GM21619 (cell line): Measurements from ENCODE around the gene RNF11.

Source experiments
- ATAC-seq: cut with Tn5 transposase; IDR thresholded peaks from one replicate; pipeline ENCODE4 v1.9.1; 2021; ENCODE audit not compliant: unreplicated experiment

RNF11 gene

DNA sequence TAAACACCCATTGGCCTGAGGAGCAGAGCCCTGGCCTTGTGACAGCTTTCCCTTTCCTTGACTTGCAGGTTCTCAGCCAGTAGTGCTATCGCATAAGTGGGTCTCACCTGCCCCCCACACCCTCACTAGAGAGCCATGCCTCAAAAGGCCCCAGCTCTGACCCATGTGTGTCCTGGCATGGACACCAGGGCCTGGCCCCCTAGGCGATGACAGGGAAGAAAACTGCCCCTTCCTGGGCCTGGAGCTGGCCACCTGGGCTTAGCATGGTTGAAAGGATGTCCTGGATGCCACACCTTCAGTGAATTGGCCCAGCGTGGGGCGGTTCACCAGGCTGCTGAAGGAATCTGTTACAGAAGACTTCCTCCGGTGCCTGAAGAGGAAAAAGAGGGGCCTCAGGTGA, 75.8 kb downstream of the RNF11 start:
- no peak for ATAC-seq

DNA sequence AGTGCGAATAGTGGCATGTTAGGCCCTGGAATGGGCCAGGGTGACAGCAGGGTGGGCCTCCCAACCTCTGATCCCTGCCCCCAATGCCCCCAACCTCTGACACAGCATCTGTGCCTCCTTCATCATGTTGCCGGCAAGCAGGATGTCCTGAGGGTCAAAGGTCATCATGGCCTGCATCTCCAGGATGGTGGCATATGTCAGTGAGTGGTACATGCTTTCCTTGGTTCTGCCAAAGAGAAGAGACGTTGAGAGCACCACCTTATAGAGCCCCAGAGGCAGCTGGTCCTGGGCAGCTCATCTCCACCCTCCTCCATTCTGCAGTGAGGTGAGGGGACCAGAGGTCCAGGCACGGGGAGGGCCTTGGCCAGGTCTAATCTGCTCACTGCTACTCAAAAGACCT, 76.6 kb downstream of the RNF11 start:
- ATAC-seq, result no peak

DNA sequence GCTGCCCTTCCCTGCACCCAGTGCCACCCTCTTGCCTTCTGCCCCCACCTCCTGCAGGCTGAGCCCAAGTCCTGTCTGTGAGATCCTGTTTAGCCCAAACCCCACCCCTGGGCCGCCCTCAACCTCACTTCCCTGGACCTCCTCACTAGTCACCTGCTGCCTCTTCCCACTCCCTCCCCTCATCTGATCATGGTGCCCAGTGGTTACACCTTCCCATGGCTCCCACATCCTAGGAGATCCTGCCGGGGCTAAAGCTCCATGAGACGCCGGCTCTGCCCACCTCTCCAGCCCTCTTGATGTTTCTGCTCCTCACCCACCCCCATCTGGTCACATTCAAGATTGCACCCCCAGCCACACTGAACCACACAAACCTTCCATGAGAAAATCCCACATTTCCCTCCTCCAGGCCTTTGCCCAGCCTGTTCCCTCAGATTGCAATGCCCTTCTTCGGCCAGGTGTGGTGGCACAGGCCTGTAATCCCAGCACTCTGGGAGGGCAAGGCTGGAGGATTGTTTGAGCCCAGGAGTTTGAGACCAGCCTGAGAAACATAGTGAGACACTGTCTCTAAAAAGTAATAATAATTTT, 77.3 kb downstream of the RNF11 start:
- ATAC-seq, result no peak

DNA sequence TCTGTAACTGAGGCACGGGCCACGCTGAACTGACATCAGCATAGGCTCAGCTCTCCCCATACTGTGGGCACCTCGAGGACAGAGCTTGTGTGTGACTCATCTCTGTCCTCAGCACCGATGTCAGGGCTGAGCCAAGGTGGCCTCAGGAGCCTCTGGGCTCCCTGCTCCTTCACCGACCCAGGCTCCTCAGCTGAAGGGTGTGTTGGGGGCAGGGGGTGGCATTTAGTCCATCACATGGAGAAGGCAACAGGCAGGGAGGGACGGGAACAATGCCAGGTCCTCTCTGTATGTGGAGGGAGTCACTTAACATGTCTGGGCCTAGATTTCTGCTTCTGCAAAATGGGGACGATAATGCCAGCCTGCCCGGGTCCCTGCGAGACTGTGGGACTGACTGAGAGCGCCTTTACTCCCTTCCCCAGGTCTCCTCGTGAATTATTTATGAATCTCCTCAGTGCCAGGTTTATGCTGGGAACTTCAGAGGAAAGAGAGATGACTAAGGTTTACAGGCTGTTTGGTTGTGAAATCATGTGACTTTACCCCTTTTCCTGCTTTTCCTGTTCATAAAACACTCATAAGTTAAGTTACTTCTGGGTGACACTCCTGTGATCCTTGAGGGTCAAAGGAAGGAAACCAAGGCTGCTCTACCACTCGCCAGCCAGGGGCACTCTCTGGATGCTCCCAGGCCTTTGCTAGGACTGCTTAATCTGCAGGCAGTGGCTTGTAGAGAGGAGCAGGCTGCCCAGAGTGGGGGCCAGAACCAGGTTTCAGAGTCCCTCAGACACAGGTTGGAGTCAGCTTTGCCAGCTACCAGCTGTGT, 78.1 kb downstream of the RNF11 start:
- ATAC-seq, result no peak

DNA sequence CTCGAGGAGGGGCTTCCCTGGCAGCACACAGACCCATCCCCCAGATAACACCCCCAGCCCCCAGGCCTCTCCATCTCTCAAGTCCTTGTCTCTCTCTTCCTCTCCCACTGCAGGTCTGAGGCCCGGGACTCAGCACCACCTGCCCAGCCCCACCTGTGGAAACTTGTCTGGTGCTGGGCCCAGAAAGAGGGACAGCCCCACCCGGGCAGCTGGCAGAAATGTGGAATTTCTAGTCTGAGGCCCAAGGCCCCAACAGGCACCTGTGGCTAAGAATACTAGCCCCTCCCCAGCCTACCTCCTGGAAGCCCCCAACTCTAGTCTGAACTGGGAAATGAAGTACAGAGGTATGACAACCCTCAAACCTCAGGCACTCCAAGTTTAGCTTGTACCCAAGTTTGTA, 78.9 kb downstream of the RNF11 start:
- no peak for ATAC-seq

DNA sequence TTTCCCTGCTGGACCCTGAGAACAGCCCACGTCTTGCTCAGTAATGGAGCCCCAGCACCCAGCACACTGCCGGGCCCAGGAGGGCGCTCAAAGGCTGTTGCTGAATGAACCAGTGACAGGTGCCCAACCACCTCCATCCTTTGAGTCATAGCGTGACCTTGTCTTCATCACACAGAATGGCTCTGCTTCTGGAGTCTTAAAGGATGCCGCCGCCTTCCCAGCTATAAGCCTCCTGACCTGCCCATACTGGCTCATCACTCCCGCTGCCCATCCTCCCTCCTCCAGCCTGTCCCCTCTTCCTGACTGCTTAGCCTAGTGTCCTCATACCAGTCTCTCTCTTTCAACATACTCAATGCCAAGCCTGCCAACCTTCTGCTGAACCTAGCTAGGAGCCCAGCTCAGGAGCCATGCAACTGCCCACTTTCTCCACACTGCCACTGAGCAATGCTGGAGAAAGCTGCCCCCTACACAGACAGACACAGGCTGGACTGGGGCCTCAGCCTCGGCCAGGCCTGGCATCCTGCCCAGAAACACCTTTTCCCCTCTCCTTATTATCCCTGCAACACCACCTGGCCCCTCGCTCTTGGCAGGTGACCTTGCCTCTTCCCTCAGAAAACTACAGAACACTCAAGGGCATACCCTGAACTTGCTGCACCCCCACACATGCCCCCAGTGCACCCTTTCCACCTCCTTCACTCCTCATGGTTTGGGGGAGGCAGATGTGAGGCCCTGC, 80.2 kb downstream of the RNF11 start:
- no peak for ATAC-seq

DNA sequence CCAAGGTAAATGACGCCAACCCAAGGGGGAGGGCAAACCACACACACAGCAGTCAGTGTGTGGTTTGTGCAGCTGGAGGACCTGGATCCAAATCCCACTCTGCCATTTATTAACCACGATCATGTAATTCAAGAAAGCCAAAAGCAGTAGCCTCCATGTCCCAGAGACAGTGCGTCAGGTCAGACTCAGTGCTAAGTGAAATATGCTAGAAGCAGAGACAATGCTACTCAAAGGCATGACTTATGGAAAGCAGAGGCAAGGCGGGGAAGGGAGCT, 80.7 kb downstream of the RNF11 start:
- no peak for ATAC-seq

DNA sequence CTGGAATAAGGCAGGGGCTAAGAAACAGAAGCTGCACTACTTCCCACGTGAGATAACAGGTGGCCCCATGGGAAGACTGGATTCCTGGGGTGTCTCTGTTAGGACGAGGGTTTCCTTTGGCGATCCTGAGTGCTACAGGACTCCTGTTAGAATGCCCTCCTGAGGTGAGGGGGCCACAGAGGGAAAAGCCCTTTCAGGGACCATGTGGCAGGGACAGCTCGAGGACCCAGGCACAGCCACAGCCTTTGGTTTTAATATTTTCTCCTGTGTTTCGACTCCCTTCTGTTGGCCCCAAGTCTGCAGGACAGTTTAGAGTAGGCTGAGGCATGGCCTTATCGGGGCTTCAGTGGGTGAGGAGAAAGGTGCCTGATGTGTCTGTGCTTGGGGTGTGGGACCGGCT, 81.7 kb downstream of the RNF11 start:
- no peak for ATAC-seq

DNA sequence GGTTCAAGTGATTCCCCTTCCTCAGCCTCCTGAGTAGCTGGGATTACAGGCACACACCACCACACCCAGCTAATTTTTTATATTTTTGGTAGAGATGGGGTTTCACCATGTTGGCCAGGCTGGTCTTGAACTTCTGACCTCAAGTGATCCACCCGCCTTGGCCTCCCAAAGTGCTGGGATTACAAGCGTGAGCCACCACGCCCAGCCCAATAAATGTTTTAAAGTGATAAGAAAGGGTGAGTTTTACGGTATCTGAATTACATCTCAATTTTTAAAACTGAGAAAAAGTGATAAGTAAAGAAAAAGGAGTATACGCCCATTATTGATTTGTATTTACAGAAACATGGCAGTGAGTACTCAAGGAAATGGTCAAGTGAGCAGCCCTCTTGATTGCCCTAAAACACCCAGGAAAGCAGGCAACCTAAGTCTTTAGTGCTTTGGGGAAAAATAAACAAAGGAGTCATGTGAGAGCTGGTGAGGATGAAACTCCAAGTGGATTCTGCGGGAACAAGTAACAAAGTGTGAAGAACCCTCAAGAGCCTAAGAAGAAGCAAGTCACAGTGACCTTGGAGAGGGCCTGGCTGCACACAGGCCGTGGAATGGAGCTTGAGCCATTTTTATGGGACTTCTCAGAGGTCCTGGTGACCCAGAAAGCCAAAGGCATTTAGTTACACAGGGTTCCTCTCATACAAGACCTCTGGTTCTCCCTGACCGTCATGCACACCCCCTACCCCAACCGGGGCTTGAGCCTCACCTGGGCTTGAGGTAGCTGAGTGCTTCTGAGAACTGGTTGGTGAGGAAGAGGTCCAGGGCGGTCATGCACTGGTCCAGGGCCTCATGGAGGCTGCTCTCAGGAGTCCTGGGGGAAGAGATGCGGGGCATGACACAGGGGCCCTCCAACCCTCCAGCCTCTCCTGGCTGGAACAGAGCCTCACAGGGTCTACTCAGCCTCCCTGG, 85.2 kb downstream of the RNF11 start:
- no peak for ATAC-seq

DNA sequence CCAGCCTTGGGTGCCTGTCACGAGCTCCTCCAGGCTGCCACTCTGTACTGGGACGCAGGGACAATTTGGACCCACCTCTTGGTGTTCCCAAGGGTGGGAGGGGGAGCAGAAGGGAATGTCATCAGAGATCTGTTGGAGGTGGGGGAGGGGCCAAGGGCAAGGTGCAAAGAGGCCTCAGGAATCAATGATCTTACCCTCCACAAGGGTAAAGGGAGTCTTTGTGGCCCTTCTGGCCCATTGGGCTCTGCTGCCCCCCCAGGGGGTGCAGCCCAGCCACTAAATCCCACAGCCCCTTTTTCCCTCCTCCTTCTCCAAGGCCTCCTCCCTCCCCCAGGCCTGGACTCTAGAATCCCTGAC, 85.8 kb downstream of the RNF11 start:
- ATAC-seq, result no peak

DNA sequence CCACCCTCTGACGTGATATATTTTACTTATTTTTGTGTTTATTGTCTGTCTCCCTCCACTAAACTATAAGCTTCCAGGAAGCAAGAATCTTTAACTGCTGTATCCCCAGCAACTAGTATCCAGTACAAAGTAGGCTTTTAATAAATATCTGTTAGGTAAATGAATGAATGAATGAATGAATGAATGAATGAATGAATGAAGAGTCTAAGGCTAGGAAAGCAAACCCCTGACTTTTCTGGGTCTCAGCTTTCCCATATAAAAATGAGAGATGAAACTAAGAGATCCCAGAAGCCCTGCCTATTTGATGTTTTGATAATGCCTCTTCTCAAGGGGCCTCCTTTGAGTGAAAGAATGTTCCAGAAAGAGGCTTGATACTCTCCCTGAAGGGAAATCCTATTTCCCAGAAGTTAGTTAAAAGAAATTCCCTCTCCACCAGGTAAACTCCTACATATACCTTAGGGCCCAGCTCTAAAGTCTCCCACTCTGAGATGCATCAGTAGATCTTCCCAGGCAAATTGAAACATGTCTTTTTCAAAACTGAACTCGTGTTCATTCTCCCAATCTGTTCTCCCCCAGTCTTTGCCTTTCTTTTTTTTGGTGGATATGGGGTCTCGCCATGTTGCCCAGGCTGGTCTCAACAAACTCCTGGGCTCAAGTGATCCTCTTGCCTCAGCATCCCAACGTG, 86.5 kb downstream of the RNF11 start:
- no peak for ATAC-seq
